IPS-20b (cell line): Measurements from ENCODE around the gene MSMP.

ENCODE experiments used
- H3K27ac ChIP-seq: one replicate; pipeline ENCODE4 v1.5.1; 2013; ENCODE audit warnings: low read length
- H3K27me3 ChIP-seq: 2 replicates; pipeline ENCODE4 v1.6.1; 2013; ENCODE audit warnings: mild to moderate bottlenecking, low read length, inconsistent platforms; ENCODE audit not compliant: insufficient read depth
- H3K36me3 ChIP-seq: 2 replicates; pipeline ENCODE4 v1.6.1; 2013; ENCODE audit warnings: low read depth, mild to moderate bottlenecking, inconsistent platforms, low read length, moderate library complexity; ENCODE audit not compliant: insufficient read depth
- H3K4me1 ChIP-seq: 2 replicates; pipeline ENCODE4 v1.6.1; 2013; ENCODE audit warnings: mild to moderate bottlenecking, control low read depth, inconsistent platforms, low read length, moderate library complexity; ENCODE audit not compliant: insufficient read depth
- H3K4me3 ChIP-seq: 2 replicates; pipeline ENCODE4 v1.5.1; 2013; ENCODE audit warnings: mild to moderate bottlenecking, low read length, inconsistent platforms
- H3K9ac ChIP-seq: 2 replicates; pipeline ENCODE4 v1.6.1; 2013; ENCODE audit warnings: low read depth, mild to moderate bottlenecking, inconsistent platforms, low read length, moderate library complexity
- H3K9me3 ChIP-seq: 2 replicates; pipeline ENCODE4 v1.6.1; 2013; ENCODE audit warnings: mild to moderate bottlenecking, low read depth, low read length, inconsistent platforms; ENCODE audit not compliant: insufficient read depth

MSMP gene

DNA sequence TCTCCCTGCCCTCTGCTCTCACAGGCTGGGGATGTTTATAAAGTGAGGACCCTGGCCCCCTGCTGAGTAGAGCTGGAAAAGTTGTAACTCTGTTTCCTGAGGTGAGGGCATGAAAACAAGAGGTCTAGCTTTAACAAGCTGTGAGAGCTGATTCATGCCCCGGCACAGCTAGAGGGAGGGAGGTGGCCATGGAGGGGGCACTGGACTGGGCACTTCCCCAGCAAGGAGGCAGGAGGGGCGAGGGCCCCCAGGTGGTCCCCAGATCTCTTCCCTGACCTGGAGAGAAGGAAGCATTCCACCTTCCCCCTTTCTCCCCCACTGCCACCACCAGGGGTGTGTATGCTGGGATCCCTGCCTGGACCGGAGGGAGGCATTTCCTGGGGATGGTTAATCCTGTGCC lies at the start of gene MSMP:
Gene MSMP (minus strand): TSS at position 13 of the 400 bp plus-strand sequence. CDS start 147 bp downstream, outside the sequence.
- H3K4me3 ChIP-seq: no peak within 1 kb of the TSS
- H3K36me3 ChIP-seq: peaks cover 43% of the 10 kb centered on the region
- H3K4me1 ChIP-seq: peaks cover 13% of the 10 kb centered on the region
- no peak within 1 kb of the TSS for H3K27ac ChIP-seq
- H3K9me3 ChIP-seq: no peaks in the 10 kb centered on the region
- H3K27me3 ChIP-seq: no peaks in the 10 kb centered on the region
- no peak within 1 kb of the TSS for H3K9ac ChIP-seq

GRCh38 chr9:35801328-35802128 lies 47.5 kb upstream of the MSMP start:
- Histone ChIP-seq H3K9me3 (no peaks in the 10 kb centered on the region), H3K27me3 (no peaks in the 10 kb centered on the region), H3K27ac (no peak overlapping the region), H3K36me3 (peaks cover 21% of the 10 kb centered on the region; the same call in 1 of the 2 replicates), H3K9ac (no peak overlapping the region), H3K4me3 (no peak overlapping the region), H3K4me1 (no peaks in the 10 kb centered on the region)

DNA sequence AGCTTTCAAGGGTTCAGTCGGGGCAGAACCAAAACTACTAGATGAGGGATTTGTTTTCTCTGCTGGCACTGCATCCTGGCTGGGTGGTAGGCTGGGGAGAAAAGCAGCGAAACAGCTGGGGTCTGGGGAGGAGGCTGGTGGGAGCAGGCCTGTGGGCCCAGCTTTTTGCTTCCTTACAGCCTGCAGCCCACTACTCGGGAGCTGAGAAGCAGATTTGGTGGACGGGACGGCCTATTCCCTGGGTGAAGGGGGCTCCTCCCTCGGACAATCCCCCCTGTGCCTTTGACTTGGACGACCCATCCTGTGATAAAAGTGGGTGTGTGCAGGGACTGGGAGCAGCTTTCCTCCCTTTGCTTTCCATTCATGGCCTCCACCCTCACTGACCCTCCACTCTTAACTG lies 46.5 kb upstream of the MSMP start:
- Histone ChIP-seq H3K9ac (no peak overlapping the region), H3K4me1 (no peaks in the 10 kb centered on the region), H3K27me3 (no peaks in the 10 kb centered on the region), H3K27ac (no peak overlapping the region), H3K36me3 (peaks cover 11% of the 10 kb centered on the region; the same call in 1 of the 2 replicates), H3K9me3 (no peaks in the 10 kb centered on the region), H3K4me3 (no peak overlapping the region)

DNA sequence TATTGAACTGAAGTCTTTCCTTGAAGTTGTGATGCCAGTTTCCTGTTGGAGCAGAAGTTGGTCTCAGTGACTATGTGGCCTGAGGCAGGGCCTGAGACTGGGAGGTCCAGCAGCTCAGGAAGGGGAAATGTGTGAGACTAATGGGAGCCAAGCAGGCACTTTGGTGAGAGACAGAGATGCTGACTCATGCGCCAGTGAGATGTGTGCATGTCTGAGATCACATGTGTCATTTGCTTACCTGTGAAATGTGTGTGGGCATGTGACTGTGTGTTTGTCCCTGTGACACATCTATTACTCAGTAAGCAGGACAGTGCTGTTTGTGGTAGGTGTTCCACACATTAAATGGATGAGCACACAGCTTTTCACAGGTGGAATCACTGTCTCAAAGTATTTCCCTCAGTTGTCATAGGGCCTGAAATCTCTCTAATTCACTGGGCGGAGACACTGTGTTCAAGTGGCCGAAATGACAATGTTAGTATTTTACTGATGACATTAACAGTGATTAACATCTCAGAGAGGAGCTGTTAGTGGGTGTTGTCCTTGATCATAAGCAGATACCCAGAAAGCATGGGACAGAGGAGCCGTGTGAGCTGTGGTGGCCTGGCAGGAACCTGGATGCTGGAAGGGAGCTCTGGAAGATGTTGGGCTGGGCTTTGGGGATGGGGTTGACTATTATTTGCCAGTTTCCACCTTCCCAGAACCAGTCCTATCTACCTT lies 44.7 kb upstream of the MSMP start:
- no peak overlapping the region for H3K9ac ChIP-seq
- no peaks in the 10 kb centered on the region for H3K4me1 ChIP-seq
- H3K27ac ChIP-seq: no peak overlapping the region
- H3K9me3 ChIP-seq: no peaks in the 10 kb centered on the region
- H3K36me3 ChIP-seq: 0 out of 2 replicates have a peak, but pooled peaks cover 7% of the 10 kb centered on the region
- H3K27me3 ChIP-seq: no peaks in the 10 kb centered on the region
- no peak overlapping the region for H3K4me3 ChIP-seq

- Histone ChIP-seq H3K4me3 (no peak overlapping the region), H3K9ac (no peak overlapping the region), H3K27ac (no peak overlapping the region), H3K4me1 (no peaks in the 10 kb centered on the region), H3K36me3 (0 out of 2 replicates have a peak, but pooled peaks cover 7% of the 10 kb centered on the region), H3K27me3 (no peaks in the 10 kb centered on the region), H3K9me3 (no peaks in the 10 kb centered on the region)
These were observed 43.4 kb upstream of the MSMP start for GRCh38 chr9:35797311-35798109.

DNA sequence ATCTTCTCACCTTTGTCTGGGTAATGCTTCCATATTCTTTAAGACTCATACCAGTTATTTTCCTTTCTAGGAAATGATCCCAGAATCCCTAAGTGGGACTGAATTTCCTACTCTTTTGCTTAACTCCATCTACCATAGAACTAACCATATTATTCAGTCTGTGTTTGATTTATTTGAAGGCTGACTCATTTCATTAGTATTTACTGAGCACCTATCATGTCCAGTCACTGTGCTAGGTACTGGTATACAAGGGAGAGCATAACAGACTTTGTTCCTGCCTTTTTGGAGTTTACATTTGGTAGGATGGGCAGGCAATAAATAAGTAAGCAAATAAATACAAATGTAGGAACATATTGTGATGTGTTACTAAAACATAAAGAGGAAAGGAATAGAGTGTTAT lies 41.6 kb upstream of the MSMP start:
- Histone ChIP-seq H3K36me3 (no peaks in the 10 kb centered on the region), H3K4me3 (no peak overlapping the region), H3K4me1 (peaks cover 2% of the 10 kb centered on the region; the same call in 1 of the 2 replicates), H3K9ac (no peak overlapping the region), H3K27me3 (peaks cover 5% of the 10 kb centered on the region; the same call in 1 of the 2 replicates), H3K9me3 (no peaks in the 10 kb centered on the region), H3K27ac (no peak overlapping the region)

- Histone ChIP-seq H3K9ac (no peak overlapping the region), H3K36me3 (no peaks in the 10 kb centered on the region), H3K4me1 (peaks cover 12% of the 10 kb centered on the region; the same call in 1 of the 2 replicates), H3K27ac (no peak overlapping the region), H3K4me3 (no peak overlapping the region), H3K9me3 (no peaks in the 10 kb centered on the region), H3K27me3 (peaks cover 8% of the 10 kb centered on the region; the same call in 1 of the 2 replicates)
These were observed 39.4 kb upstream of the MSMP start for GRCh38 chr9:35793461-35793860.

DNA sequence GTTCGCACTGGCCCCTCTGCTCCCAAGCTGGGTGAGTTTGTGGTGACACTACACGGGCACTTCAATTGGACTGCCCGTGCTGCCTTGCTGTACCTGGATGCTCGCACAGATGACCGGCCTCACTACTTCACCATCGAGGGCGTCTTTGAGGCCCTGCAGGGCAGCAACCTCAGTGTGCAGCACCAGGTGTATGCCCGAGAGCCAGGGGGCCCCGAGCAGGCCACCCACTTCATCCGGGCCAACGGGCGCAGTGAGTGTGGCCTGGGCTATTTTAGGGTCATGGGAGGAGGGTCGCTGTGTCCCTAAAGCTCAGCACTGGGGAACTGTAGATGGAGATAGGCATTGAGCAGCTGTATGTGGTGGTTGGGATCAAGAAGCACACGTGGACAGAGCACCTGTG lies 38.8 kb upstream of the MSMP start:
- no peak overlapping the region for H3K27ac ChIP-seq
- H3K9me3 ChIP-seq: no peaks in the 10 kb centered on the region
- H3K4me3 ChIP-seq: no peak overlapping the region
- H3K36me3 ChIP-seq: no peaks in the 10 kb centered on the region
- peaks cover 8% of the 10 kb centered on the region; the same call in 1 of the 2 replicates for H3K27me3 ChIP-seq
- no peak overlapping the region for H3K9ac ChIP-seq
- peaks cover 12% of the 10 kb centered on the region; the same call in 1 of the 2 replicates for H3K4me1 ChIP-seq

GRCh38 chr9:35792024-35792813 lies 38.1 kb upstream of the MSMP start:
- peak overlapping the region; percentile 63; the same call in 1 of the 2 replicates for H3K4me3 ChIP-seq

GRCh38 chr9:35791297-35791921 lies 37.3 kb upstream of the MSMP start, which contains the start of gene NPR2:
Gene NPR2, plus strand, starts transcription at chr9:35791591. Its CDS starts 818 bp downstream, at chr9:35792409.
- H3K27ac ChIP-seq: no peak within 1 kb of the TSS
- H3K27me3 ChIP-seq: peaks cover 8% of the 10 kb centered on the region; the same call in 1 of the 2 replicates
- H3K9me3 ChIP-seq: no peaks in the 10 kb centered on the region
- peak within 1 kb of the TSS; percentile 64; the same call in 1 of the 2 replicates for H3K9ac ChIP-seq
- H3K4me3 ChIP-seq: peak within 1 kb of the TSS; percentile 66
- peaks cover 12% of the 10 kb centered on the region; the same call in 1 of the 2 replicates for H3K4me1 ChIP-seq
- H3K36me3 ChIP-seq: no peaks in the 10 kb centered on the region

More at GRCh38 chr9:35792024-35792813, 38.1 kb upstream of the MSMP start:
- Histone ChIP-seq H3K4me1 (peaks cover 12% of the 10 kb centered on the region; the same call in 1 of the 2 replicates), H3K27me3 (peaks cover 8% of the 10 kb centered on the region; the same call in 1 of the 2 replicates), H3K27ac (no peak overlapping the region), H3K36me3 (no peaks in the 10 kb centered on the region), H3K9me3 (no peaks in the 10 kb centered on the region), H3K9ac (no peak overlapping the region)
